ENCODE results near the gene SMAD2.

DNA sequence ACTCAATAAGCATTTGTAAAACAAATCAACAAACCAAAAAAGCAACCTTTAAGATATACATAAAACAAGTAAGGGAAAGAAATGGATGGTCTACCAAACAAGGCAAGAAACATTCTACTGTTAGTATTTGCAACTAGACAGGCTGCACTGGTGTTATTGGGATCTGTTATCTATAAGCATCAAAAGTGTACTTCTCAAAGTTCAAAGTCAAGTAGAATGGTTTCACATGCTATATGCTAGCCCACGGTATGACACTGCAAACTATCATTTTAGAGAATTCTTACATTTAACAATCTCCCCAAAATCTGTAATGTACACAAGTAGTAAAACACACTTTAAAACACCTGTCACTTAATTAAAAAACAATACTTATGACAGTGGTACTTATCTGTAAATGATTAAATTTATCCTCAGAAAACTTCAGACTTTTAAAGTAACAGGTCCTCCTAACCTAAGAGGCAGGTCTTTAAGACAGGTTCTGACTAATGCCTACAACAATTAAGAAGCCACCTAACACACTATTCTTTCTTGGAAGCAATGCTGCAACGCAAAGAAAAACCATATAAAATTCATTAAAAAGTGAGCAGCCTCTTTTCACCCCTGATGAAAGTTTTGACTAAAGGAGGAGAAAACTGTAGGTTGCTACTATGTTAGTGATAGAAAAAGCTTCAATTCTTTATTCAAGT is 34.8 kb downstream of the SMAD2 start:
- no peak for TF ChIP-seq POLR2A (IDR thresholded peaks at IDR 0.05)
- TF ChIP-seq CTCF (IDR thresholded peaks at IDR 0.05): no peak

Measured in thyroid gland (tissue), 4 donors.